Transverse colon (tissue), 3 donors: ENCODE results near the gene TAC4.

Experiments used
- CTCF ChIP-seq, 5 experiments: fragments of 200-600 bp in 3 of 5; fragments of 450-650 bp in 2 of 5; sonication (generic) in 3 of 5; IDR thresholded peaks; 1 replicate in 2 of 5; 2 replicates in 3 of 5; pipeline ENCODE4 v1.5.1; 2016 to 2017; ENCODE audit warnings: antibody characterized with exemption in 5 of 5, inconsistent platforms in 3 of 5, mild to moderate bottlenecking in 2 of 5, moderate library complexity in 1 of 5
- EP300 ChIP-seq: sonication (generic); formaldehyde crosslinking; IDR thresholded peaks from one replicate; pipeline ENCODE4 v1.6.1; 2017; ENCODE audit warnings: antibody characterized with exemption, low read depth

- TF ChIP-seq CTCF (IDR thresholded peaks at IDR 0.05) = no peak
- no peak for TF ChIP-seq EP300
Measured at GRCh38 chr17:49866019-49866380, 18.1 kb upstream of the TAC4 start.
